ENCODE results near the gene VIPR1.

Gene VIPR1

GRCh38 chr3:42516443-42516842 lies 14.0 kb downstream of the VIPR1 start:
- TF ChIP-seq CTCF (IDR thresholded peaks at IDR 0.05; ENCODE audit: extremely low read depth, missing control alignments), result no peak
- no peak for DNase-seq (ENCODE audit: low spot score)

DNA sequence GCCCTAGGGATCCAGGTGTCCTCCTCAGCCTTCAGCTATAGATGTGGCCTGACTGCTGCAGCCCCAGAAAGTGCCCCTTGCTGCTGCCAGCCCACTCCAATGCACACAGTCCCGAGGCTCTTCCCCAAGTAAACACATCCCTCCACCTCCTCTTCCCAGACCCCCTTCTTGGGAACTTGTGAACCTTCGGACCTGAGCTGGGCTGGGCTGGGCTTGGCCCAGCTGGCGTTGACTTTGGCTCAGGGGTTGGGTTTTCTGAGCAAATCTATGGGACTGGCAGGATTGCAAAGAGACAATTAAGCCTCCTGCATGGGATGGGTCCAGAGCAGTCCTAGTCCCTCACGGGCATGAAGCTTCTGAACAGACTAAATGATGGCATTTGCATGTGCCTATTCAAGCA lies 14.7 kb downstream of the VIPR1 start:
- no peak for DNase-seq (ENCODE audit: low spot score)
- TF ChIP-seq CTCF (IDR thresholded peaks at IDR 0.05; ENCODE audit: extremely low read depth, missing control alignments), result no peak

GRCh38 chr3:42518800-42519567 lies 16.5 kb downstream of the VIPR1 start:
- no peak for TF ChIP-seq CTCF (IDR thresholded peaks at IDR 0.05; ENCODE audit: extremely low read depth, missing control alignments)
- no peak for DNase-seq (ENCODE audit: low spot score)

DNA sequence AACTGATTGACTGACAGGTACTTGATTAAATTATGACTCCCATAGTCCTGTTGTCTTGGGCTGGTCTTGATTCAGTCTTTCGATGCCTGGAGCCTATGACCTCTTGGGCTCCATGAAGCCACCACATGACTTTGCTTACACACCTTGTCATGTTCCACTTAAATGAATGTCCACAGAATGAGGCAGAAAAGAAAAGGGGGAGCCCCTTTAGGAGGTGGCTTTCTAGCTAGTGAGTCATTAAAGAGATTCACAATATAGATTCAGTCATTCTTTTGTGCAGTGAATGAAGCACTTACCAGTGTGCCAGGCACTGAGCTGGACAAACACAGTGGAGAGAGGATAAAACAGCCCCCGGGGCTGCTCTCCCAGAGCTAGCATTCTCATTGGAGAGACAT lies 17.1 kb downstream of the VIPR1 start:
- no peak for DNase-seq (ENCODE audit: low spot score)
- no peak for TF ChIP-seq CTCF (IDR thresholded peaks at IDR 0.05; ENCODE audit: extremely low read depth, missing control alignments)

- DNase-seq (ENCODE audit: low spot score), result no peak
- TF ChIP-seq CTCF (IDR thresholded peaks at IDR 0.05; ENCODE audit: extremely low read depth, missing control alignments), result no peak
These were observed 17.9 kb downstream of the VIPR1 start for GRCh38 chr3:42520336-42520735.

DNA sequence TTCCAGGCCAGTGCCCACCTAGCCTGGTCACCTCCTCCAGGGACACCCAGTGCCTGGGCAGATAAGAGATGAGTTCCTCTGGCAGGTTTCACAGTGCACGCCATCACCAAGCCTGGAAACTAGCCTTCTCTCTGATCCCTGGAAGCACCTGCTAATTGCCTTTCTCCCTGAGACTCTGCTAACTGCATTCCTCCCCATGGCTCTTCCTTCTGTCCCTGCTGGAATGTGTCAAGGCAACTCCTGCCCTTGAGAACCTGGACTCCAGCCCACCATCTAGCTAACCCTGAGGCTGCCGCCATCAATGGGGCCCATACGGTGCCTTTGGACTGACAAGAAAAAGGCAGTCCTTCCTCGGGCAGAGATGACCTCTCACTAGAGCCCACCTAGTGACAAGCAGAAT lies 18.5 kb downstream of the VIPR1 start:
- no peak for DNase-seq (ENCODE audit: low spot score)
- TF ChIP-seq CTCF (IDR thresholded peaks at IDR 0.05; ENCODE audit: extremely low read depth, missing control alignments), result no peak

DNA sequence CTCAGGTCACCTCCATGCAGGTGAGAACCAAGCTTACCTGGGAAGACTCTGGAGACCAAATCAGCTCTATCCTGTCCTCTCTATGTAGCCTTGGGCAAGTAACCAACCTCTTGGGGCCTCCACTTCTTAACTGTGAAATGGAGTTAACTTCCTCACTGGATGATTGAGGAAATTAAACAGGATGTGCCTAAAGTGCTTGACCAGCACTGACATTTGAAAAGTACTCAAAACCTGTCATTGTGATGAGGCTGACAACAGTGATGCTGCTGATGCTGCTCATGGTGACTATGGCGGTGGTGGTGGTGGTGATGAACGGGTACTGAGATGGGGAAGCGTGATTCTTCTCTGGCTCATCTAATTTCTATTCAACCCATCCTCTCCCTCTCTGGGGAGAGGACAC lies 22.3 kb downstream of the VIPR1 start:
- TF ChIP-seq CTCF (IDR thresholded peaks at IDR 0.05; ENCODE audit: extremely low read depth, missing control alignments), result no peak
- no peak for DNase-seq (ENCODE audit: low spot score)

Measured in GM20000 (cell line).